ENCODE measurements around the gene GSTM1.
"Not testable (repeated sequence)": the region's sequence is repeated elsewhere in the genome, so short reads cannot be mapped to it uniquely, and the experiment has no call there.

The GSTM1 gene

DNA sequence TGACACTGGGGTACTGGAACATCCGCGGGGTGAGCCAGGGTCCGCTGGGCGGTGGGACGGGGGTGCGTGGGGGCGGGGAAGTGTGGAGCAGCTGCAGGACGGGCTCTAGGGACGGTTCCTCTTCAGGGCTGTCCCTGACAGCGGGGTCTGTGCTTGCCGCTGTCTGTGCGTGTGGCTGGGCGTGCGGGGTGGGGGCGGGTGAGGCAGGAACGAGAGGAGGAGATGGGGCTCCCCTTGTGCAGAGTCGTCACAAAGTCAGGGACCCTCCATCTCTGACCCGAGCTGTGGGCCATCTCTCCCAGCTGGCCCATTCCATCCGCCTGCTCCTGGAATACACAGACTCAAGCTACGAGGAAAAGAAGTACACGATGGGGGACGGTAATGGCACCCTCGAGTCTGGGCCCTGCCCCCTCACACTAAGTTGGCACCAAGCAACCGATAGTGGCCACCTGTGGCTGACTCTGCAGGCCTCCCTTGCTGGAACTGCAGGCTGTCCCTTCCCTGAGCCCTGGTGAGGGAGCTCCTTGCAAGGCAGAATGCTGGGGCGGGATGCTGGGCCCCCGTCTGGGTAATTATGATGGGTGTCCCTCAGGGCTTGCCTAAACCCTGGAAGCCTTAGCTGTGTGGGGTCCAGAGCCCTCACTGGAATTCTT is 19.4 kb upstream of the GSTM1 start:
- H3K4me1 ChIP-seq (ENCODE audit: control extremely low read depth in 1 of 4, control insufficient read depth in 4 of 4, insufficient read depth in 4 of 4, low read length in 3 of 4) = peaks cover 0 to 25% (median 19%) of the 10 kb centered on the region in 4 experiments
- H3K36me3 ChIP-seq (ENCODE audit: control insufficient read depth in 4 of 4, insufficient read depth in 4 of 4, low read length in 3 of 4) = peaks cover 0 to 2% (median 0%) of the 10 kb centered on the region in 4 experiments
- no peaks in the 10 kb centered on the region for H3K27me3 ChIP-seq (replicated peaks in 2 of 5; ENCODE audit: control insufficient read depth in 4 of 5, insufficient read depth in 5 of 5, low read length in 4 of 5)
- H3K27ac ChIP-seq (ENCODE audit: insufficient read depth in 1 of 2, low read depth in 1 of 2, low read length in 2 of 2, poor library complexity in 1 of 2, severe bottlenecking in 2 of 2) = peak overlapping the region in 1 of 2 experiments; percentile 14
- ChIA-PET CTCF (interaction anchor here (0.7 to 1.6 kb wide), 6 partner anchors 11 to 108 kb away, joined by 3 to 7 read pairs (median 5); partner anchors contain the start of gene GSTM4), POLR2A (no interaction called here)
- DNase-seq = no peak
- peak overlapping the region; percentile 27 to 76 (median 48) for H3K4me3 ChIP-seq (ENCODE audit: control insufficient read depth in 1 of 7, extremely low read depth in 1 of 7, insufficient read depth in 4 of 7, low read depth in 2 of 7, low read length in 6 of 7)
- WGBS (ENCODE audit: insufficient coverage) = 14% methylated on average over 16 of the region's 26 CpGs
- H3K9me3 ChIP-seq (ENCODE audit: control extremely low read depth in 1 of 5, control insufficient read depth in 4 of 5, insufficient read depth in 2 of 5, low read depth in 1 of 5, low read length in 4 of 5) = no peaks in the 10 kb centered on the region

DNA sequence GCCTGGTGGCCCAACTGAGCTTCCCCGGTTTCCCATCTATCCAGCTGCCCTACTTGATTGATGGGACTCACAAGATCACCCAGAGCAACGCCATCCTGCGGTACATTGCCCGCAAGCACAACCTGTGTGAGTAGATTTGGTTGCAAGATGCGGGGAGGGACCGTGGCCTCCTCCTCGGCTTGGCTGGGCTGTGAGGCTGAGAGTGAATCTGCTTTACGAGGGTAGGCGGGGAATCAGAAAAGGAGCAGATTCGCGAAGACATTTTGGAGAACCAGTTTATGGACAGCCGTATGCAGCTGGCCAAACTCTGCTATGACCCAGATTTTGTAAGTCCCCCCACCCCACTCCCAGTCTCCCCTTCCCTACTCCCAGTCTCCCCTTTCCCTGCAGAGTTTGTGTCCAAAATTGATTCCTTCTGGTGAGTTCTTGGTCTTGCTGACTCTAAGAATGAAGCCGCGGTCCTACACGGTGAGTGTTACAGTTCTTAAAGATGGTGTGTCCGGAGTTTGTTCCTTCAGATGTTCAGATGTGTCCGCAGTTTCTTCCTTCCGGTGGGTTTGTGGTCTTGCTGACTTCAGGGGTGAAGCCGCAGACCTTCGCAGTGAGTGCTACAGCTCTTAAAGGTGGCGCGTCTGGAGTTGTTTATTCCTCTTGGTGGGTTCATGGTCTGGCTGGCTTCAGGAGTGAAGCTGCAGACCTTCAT is 18.2 kb upstream of the GSTM1 start:
- Histone ChIP-seq H3K4me3 (ENCODE audit: control insufficient read depth in 1 of 7, extremely low read depth in 1 of 7, insufficient read depth in 4 of 7, low read depth in 2 of 7, low read length in 6 of 7) (peak overlapping the region in 2 of 7 experiments; percentile 28 to 40), H3K4me1 (ENCODE audit: control extremely low read depth in 1 of 4, control insufficient read depth in 4 of 4, insufficient read depth in 4 of 4, low read length in 3 of 4) (peaks cover 0 to 18% (median 16%) of the 10 kb centered on the region in 4 experiments), H3K27me3 (replicated peaks in 2 of 5; ENCODE audit: control insufficient read depth in 4 of 5, insufficient read depth in 5 of 5, low read length in 4 of 5) (no peaks in the 10 kb centered on the region), H3K9me3 (ENCODE audit: control extremely low read depth in 1 of 5, control insufficient read depth in 4 of 5, insufficient read depth in 2 of 5, low read depth in 1 of 5, low read length in 4 of 5) (no peaks in the 10 kb centered on the region), H3K27ac (ENCODE audit: insufficient read depth in 1 of 2, low read depth in 1 of 2, low read length in 2 of 2, poor library complexity in 1 of 2, severe bottlenecking in 2 of 2) (no peak overlapping the region), H3K36me3 (ENCODE audit: control insufficient read depth in 4 of 4, insufficient read depth in 4 of 4, low read length in 3 of 4) (peaks cover 0 to 4% (median 0%) of the 10 kb centered on the region in 4 experiments)
- peak in 2 of 3 donors; percentile 57 to 77 for DNase-seq
- ChIA-PET CTCF (interaction anchor here (1.3 kb wide), 1 partner anchor 107 kb away, joined by 6 read pairs; no protein-coding TSS in a partner anchor), POLR2A (no interaction called here)
- WGBS (ENCODE audit: insufficient coverage) = 70% methylated on average over 13 of the region's 22 CpGs

DNA sequence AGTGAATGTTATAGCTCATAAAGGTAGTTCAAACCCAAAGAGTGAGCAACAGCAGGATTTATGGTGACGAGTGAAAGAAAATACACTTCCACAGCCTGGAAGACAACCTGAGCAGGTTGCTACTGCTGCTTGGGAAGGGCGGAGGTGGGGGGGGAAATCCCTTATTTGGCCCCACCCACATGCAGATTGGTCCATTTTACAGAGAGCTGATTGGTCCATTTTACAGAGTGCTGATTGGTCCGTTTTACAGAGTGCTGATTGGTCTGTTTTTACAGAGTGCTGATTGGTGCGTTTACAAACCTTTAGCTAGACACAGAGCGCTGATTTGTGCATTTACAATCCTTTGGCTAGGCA is 17.7 kb upstream of the GSTM1 start:
- 95% methylated on average over 3 of the region's 5 CpGs for WGBS (ENCODE audit: insufficient coverage)
- H3K27me3 ChIP-seq (replicated peaks in 2 of 5; ENCODE audit: control insufficient read depth in 4 of 5, insufficient read depth in 5 of 5, low read length in 4 of 5); H3K36me3 ChIP-seq (ENCODE audit: control insufficient read depth in 4 of 4, insufficient read depth in 4 of 4, low read length in 3 of 4); DNase-seq; H3K27ac ChIP-seq (ENCODE audit: insufficient read depth in 1 of 2, low read depth in 1 of 2, low read length in 2 of 2, poor library complexity in 1 of 2, severe bottlenecking in 2 of 2); CTCF ChIA-PET; POLR2A ChIA-PET; H3K4me3 ChIP-seq (ENCODE audit: control insufficient read depth in 1 of 7, extremely low read depth in 1 of 7, insufficient read depth in 4 of 7, low read depth in 2 of 7, low read length in 6 of 7); H3K9me3 ChIP-seq (ENCODE audit: control extremely low read depth in 1 of 5, control insufficient read depth in 4 of 5, insufficient read depth in 2 of 5, low read depth in 1 of 5, low read length in 4 of 5): not testable (repeated sequence)
- H3K4me1 ChIP-seq (ENCODE audit: control extremely low read depth in 1 of 4, control insufficient read depth in 4 of 4, insufficient read depth in 4 of 4, low read length in 3 of 4) = peaks cover 0 to 18% (median 15%) of the 10 kb centered on the region in 4 experiments

DNA sequence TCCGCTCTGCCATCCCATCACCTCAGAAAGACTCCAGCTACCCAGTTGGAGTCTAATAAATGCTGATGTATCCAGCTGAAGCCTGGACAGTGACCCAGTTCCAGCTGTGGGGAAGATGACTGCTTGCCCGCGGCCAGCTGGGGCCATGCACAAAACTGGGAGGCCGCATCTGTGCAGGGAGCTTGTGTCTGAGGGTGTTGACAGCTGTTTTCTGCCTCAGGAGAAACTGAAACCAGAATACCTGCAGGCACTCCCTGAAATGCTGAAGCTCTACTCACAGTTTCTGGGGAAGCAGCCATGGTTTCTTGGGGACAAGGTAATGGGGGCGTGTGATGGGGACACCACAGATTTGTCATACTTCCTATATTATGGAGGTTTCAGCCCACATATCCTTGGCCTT is 16.6 kb upstream of the GSTM1 start:
- 97% methylated on average over 3 of the region's 5 CpGs for WGBS (ENCODE audit: insufficient coverage)
- no peaks in the 10 kb centered on the region for H3K27me3 ChIP-seq (replicated peaks in 2 of 5; ENCODE audit: control insufficient read depth in 4 of 5, insufficient read depth in 5 of 5, low read length in 4 of 5)
- H3K27ac ChIP-seq (ENCODE audit: insufficient read depth in 1 of 2, low read depth in 1 of 2, low read length in 2 of 2, poor library complexity in 1 of 2, severe bottlenecking in 2 of 2) = no peak overlapping the region
- peaks cover 0 to 18% (median 15%) of the 10 kb centered on the region in 4 experiments for H3K4me1 ChIP-seq (ENCODE audit: control extremely low read depth in 1 of 4, control insufficient read depth in 4 of 4, insufficient read depth in 4 of 4, low read length in 3 of 4)
- H3K4me3 ChIP-seq (ENCODE audit: control insufficient read depth in 1 of 7, extremely low read depth in 1 of 7, insufficient read depth in 4 of 7, low read depth in 2 of 7, low read length in 6 of 7) = no peak overlapping the region
- CTCF ChIA-PET = interaction anchor here (0.8 to 1.2 kb wide), 4 partner anchors 8 to 103 kb away, joined by 3 to 4 read pairs (median 3); no protein-coding TSS in a partner anchor
- no peak for DNase-seq
- H3K36me3 ChIP-seq (ENCODE audit: control insufficient read depth in 4 of 4, insufficient read depth in 4 of 4, low read length in 3 of 4) = peaks cover 0 to 4% (median 0%) of the 10 kb centered on the region in 4 experiments
- POLR2A ChIA-PET = interaction anchor here (0.7 kb wide), 1 partner anchor 325 kb away, joined by 3 read pairs; no protein-coding TSS in a partner anchor
- H3K9me3 ChIP-seq (ENCODE audit: control extremely low read depth in 1 of 5, control insufficient read depth in 4 of 5, insufficient read depth in 2 of 5, low read depth in 1 of 5, low read length in 4 of 5) = no peaks in the 10 kb centered on the region

DNA sequence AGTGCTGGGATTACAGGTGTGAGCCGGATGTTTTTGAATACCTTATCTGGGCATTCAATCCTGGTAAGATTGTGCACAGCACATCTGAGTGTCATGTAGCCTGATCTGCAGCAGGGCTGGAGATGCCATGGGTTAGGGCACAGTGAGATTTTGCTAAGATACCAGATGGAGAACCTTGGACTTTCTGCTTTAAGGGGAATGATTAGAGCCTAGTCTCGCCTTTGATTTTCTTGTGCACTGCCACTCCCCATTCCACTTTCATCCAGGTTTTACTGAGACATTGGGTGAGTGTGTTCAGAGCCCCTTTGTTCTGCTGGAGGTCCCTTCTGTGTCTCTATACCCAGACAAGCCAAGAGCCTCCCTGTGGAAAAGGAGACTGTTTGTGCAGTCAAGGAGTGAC is 13.8 kb upstream of the GSTM1 start:
- 100% methylated on average over 1 of the region's 2 CpGs for WGBS (ENCODE audit: insufficient coverage)
- CTCF ChIA-PET; DNase-seq; H3K9me3 ChIP-seq (ENCODE audit: control extremely low read depth in 1 of 5, control insufficient read depth in 4 of 5, insufficient read depth in 2 of 5, low read depth in 1 of 5, low read length in 4 of 5); H3K4me1 ChIP-seq (ENCODE audit: control extremely low read depth in 1 of 4, control insufficient read depth in 4 of 4, insufficient read depth in 4 of 4, low read length in 3 of 4); H3K4me3 ChIP-seq (ENCODE audit: control insufficient read depth in 1 of 7, extremely low read depth in 1 of 7, insufficient read depth in 4 of 7, low read depth in 2 of 7, low read length in 6 of 7); H3K27me3 ChIP-seq (replicated peaks in 2 of 5; ENCODE audit: control insufficient read depth in 4 of 5, insufficient read depth in 5 of 5, low read length in 4 of 5); H3K27ac ChIP-seq (ENCODE audit: insufficient read depth in 1 of 2, low read depth in 1 of 2, low read length in 2 of 2, poor library complexity in 1 of 2, severe bottlenecking in 2 of 2); POLR2A ChIA-PET; H3K36me3 ChIP-seq (ENCODE audit: control insufficient read depth in 4 of 4, insufficient read depth in 4 of 4, low read length in 3 of 4): not testable (repeated sequence)

DNA sequence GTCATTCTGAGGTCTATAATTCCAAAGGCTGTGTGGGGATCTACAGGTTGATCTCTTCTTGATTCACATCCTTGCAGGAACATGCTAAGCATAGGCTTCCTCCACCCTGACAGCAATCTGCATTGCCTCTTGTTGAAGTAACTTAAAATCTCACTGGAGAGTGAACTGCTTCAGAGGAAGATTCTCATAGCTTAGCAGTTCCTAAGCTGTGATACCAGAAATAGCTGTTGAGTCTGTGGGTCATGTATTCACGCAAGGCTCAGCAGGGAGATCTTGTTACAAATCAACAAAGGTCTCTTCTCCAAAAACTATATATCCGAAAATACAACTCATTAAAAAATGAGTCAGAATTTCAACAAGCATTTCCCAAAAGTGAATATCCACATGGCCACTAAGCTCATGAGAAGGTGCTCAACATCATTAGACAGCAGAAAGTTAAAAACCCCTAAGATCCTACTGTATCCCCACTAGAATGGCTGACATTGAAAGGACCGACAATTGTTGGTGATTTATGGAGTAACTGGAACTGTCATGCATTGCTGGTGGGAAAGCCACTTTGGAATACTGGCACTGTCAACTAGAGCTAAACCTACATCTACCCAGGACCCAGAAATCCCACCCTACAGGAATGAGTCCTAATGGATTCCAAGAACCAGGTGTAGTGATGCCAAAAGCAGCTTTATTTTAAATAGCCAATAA is 10.8 kb upstream of the GSTM1 start:
- WGBS (ENCODE audit: insufficient coverage) = 100% methylated on average over 1 of the region's 3 CpGs
- POLR2A ChIA-PET, CTCF ChIA-PET: not testable (repeated sequence)

DNA sequence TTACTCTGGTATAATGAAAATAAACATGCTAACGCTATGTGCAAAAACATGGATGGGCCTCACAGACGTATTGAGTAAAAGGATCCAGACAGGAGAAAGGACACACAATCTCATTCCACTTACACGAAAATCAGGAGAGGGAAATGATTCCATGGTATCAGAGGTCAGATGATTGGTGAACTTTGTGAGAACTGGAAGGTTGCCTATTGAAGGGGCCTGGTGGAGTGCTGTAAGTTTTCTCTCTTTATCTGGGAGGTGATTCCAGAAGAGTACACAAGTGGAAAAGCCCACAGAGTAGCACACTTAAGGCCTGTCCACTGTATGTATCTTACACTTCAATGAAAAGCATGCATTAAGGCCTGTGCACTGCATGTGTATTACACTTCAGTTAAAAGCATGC is 10.2 kb upstream of the GSTM1 start:
- no peaks in the 10 kb centered on the region for H3K27me3 ChIP-seq (replicated peaks in 2 of 5; ENCODE audit: control insufficient read depth in 4 of 5, insufficient read depth in 5 of 5, low read length in 4 of 5)
- H3K9me3 ChIP-seq (ENCODE audit: control extremely low read depth in 1 of 5, control insufficient read depth in 4 of 5, insufficient read depth in 2 of 5, low read depth in 1 of 5, low read length in 4 of 5) = no peaks in the 10 kb centered on the region
- H3K36me3 ChIP-seq (ENCODE audit: control insufficient read depth in 4 of 4, insufficient read depth in 4 of 4, low read length in 3 of 4) = peaks cover 0 to 4% (median 0%) of the 10 kb centered on the region in 4 experiments
- ChIA-PET CTCF (no interaction called here), POLR2A (no interaction called here)
- no peak for DNase-seq
- 80% methylated on average over 1 of the region's 3 CpGs for WGBS (ENCODE audit: insufficient coverage)
- no peak overlapping the region for H3K4me3 ChIP-seq (ENCODE audit: control insufficient read depth in 1 of 7, extremely low read depth in 1 of 7, insufficient read depth in 4 of 7, low read depth in 2 of 7, low read length in 6 of 7)
- no peak overlapping the region for H3K27ac ChIP-seq (ENCODE audit: insufficient read depth in 1 of 2, low read depth in 1 of 2, low read length in 2 of 2, poor library complexity in 1 of 2, severe bottlenecking in 2 of 2)
- no peaks in the 10 kb centered on the region for H3K4me1 ChIP-seq (ENCODE audit: control extremely low read depth in 1 of 4, control insufficient read depth in 4 of 4, insufficient read depth in 4 of 4, low read length in 3 of 4)

More for the DNA sequence above, 10.8 kb upstream of the GSTM1 start:
- H3K27me3 ChIP-seq (replicated peaks in 2 of 5; ENCODE audit: control insufficient read depth in 4 of 5, insufficient read depth in 5 of 5, low read length in 4 of 5); H3K36me3 ChIP-seq (ENCODE audit: control insufficient read depth in 4 of 4, insufficient read depth in 4 of 4, low read length in 3 of 4); DNase-seq; H3K4me3 ChIP-seq (ENCODE audit: control insufficient read depth in 1 of 7, extremely low read depth in 1 of 7, insufficient read depth in 4 of 7, low read depth in 2 of 7, low read length in 6 of 7); H3K4me1 ChIP-seq (ENCODE audit: control extremely low read depth in 1 of 4, control insufficient read depth in 4 of 4, insufficient read depth in 4 of 4, low read length in 3 of 4); H3K27ac ChIP-seq (ENCODE audit: insufficient read depth in 1 of 2, low read depth in 1 of 2, low read length in 2 of 2, poor library complexity in 1 of 2, severe bottlenecking in 2 of 2); H3K9me3 ChIP-seq (ENCODE audit: control extremely low read depth in 1 of 5, control insufficient read depth in 4 of 5, insufficient read depth in 2 of 5, low read depth in 1 of 5, low read length in 4 of 5): not testable (repeated sequence)
